HEK293 (cell line): ENCODE measurements around the gene MYBPC3.

Experiments used
- CTCF ChIA-PET: fragments of 350-600 bp; formaldehyde crosslinking; extraction: SDS; loops from one replicate; lab custom pipeline; 2021; ENCODE audit warnings: antibody characterized with exemption; lab: Yijun Ruan, JAX
- POLR2A ChIA-PET: fragments of 300-600 bp; formaldehyde crosslinking; extraction: SDS; loops from one replicate; lab custom pipeline; 2020; ENCODE audit warnings: antibody characterized with exemption, inconsistent platforms; lab: Yijun Ruan, JAX
- H3K27ac ChIP-seq: fragments of 200-500 bp; sonication (Bioruptor generic); 2 replicates; pipeline ENCODE4 v1.5.1; 2014; ENCODE audit warnings: low read depth, low read length, control low read depth, inconsistent platforms; ENCODE audit errors: extremely low read depth
- H3K36me3 ChIP-seq, 2 experiments: fragments of 200-500 bp in 1 of 2; sonication (Bioruptor generic) in 1 of 2; 1 replicate in 1 of 2; 2 replicates in 1 of 2; pipeline ENCODE4 v1.5.1; 2014 to 2017; ENCODE audit warnings: inconsistent platforms in 2 of 2, low read length in 2 of 2; ENCODE audit not compliant: control insufficient read depth in 2 of 2, insufficient read depth in 1 of 2
- H3K4me1 ChIP-seq: fragments of 200-500 bp; sonication (Bioruptor generic); 2 replicates; pipeline ENCODE4 v1.5.1; 2014; ENCODE audit warnings: mild to moderate bottlenecking, low read length, inconsistent platforms; ENCODE audit not compliant: control insufficient read depth, insufficient read depth
- H3K4me3 ChIP-seq: 2 replicates; pipeline ENCODE4 v1.5.1; 2011; ENCODE audit warnings: low read depth, mild to moderate bottlenecking, control low read depth, low read length, moderate library complexity
- H3K9me3 ChIP-seq: fragments of 200-500 bp; sonication (Bioruptor generic); 2 replicates; pipeline ENCODE4 v1.5.1; 2014; ENCODE audit warnings: low read depth, low read length, inconsistent platforms; ENCODE audit not compliant: control insufficient read depth, insufficient read depth
- AEBP2 ChIP-seq: fragments of 450-650 bp; formaldehyde crosslinking; IDR thresholded peaks from 2 replicates; pipeline ENCODE4 v1.5.1; 2016; ENCODE audit warnings: missing biosample characterization, missing genetic modification characterization, borderline replicate concordance
- GLI2 ChIP-seq: fragments of 450-650 bp; formaldehyde crosslinking; IDR thresholded peaks from 2 replicates; pipeline ENCODE4; 2017; ENCODE audit warnings: missing biosample characterization, missing genetic modification characterization, low read depth, borderline replicate concordance
- GLIS2 ChIP-seq: fragments of 450-650 bp; formaldehyde crosslinking; IDR thresholded peaks from 2 replicates; pipeline ENCODE4 v1.5.1; 2016; ENCODE audit warnings: missing biosample characterization, missing genetic modification characterization
- KLF1 ChIP-seq: fragments of 450-650 bp; formaldehyde crosslinking; IDR thresholded peaks from 2 replicates; pipeline ENCODE4 v1.5.1; 2016; ENCODE audit warnings: missing biosample characterization, missing genetic modification characterization
- KLF8 ChIP-seq: fragments of 450-650 bp; formaldehyde crosslinking; IDR thresholded peaks from 2 replicates; pipeline ENCODE4 v1.5.1; 2016; ENCODE audit warnings: missing biosample characterization, missing genetic modification characterization
- PRDM2 ChIP-seq: fragments of 450-650 bp; formaldehyde crosslinking; IDR thresholded peaks from 2 replicates; pipeline ENCODE4 v1.5.1; 2016; ENCODE audit warnings: missing biosample characterization, missing genetic modification characterization, borderline replicate concordance
- SCRT1 ChIP-seq: fragments of 450-650 bp; formaldehyde crosslinking; IDR thresholded peaks from 2 replicates; pipeline ENCODE4 v1.5.1; 2016; ENCODE audit warnings: missing biosample characterization, missing genetic modification characterization, borderline replicate concordance
- ZFHX2 ChIP-seq: fragments of 450-650 bp; formaldehyde crosslinking; conservative IDR thresholded peaks from 2 replicates; pipeline ENCODE4 v1.5.1; 2016; ENCODE audit warnings: missing biosample characterization, missing genetic modification characterization
- ZFP37 ChIP-seq: fragments of 450-650 bp; formaldehyde crosslinking; IDR thresholded peaks from 2 replicates; pipeline ENCODE4 v1.5.1; 2016; ENCODE audit warnings: missing biosample characterization, missing genetic modification characterization
- ZFP41 ChIP-seq: fragments of 450-650 bp; formaldehyde crosslinking; IDR thresholded peaks from 2 replicates; pipeline ENCODE4 v1.5.1; 2016; ENCODE audit warnings: missing biosample characterization, missing genetic modification characterization, borderline replicate concordance
- ZNF112 ChIP-seq: fragments of 450-650 bp; formaldehyde crosslinking; IDR thresholded peaks from 2 replicates; pipeline ENCODE4 v1.5.0; 2017; ENCODE audit warnings: missing biosample characterization, missing genetic modification characterization
- ZNF16 ChIP-seq: fragments of 450-650 bp; formaldehyde crosslinking; IDR thresholded peaks from 2 replicates; pipeline ENCODE4 v1.5.1; 2016; ENCODE audit warnings: low read depth, missing biosample characterization, missing genetic modification characterization
- ZNF549 ChIP-seq: fragments of 450-650 bp; IDR thresholded peaks from 2 replicates; pipeline ENCODE4 v1.5.1; 2018; ENCODE audit warnings: missing biosample characterization, missing genetic modification characterization, mild to moderate bottlenecking, inconsistent platforms, moderate library complexity
- ZNF624 ChIP-seq: fragments of 450-650 bp; formaldehyde crosslinking; IDR thresholded peaks from 2 replicates; pipeline ENCODE4 v1.5.1; 2017; ENCODE audit warnings: missing biosample characterization, missing genetic modification characterization
- ZNF701 ChIP-seq: fragments of 450-650 bp; formaldehyde crosslinking; IDR thresholded peaks from 2 replicates; pipeline ENCODE4 v1.5.1; 2016; ENCODE audit warnings: missing biosample characterization, missing genetic modification characterization
- TF ChIP-seq, protein P1 (sequence below): fragments of 450-650 bp; formaldehyde crosslinking; IDR thresholded peaks from 2 replicates; pipeline ENCODE4 v1.5.1; 2016; ENCODE audit warnings: missing biosample characterization, missing genetic modification characterization
- TF ChIP-seq, protein P2 (sequence below): fragments of 450-650 bp; IDR thresholded peaks from 2 replicates; pipeline ENCODE4 v1.5.1; 2018; ENCODE audit warnings: missing biosample characterization, mild to moderate bottlenecking, missing genetic modification characterization

MYBPC3 gene

DNA sequence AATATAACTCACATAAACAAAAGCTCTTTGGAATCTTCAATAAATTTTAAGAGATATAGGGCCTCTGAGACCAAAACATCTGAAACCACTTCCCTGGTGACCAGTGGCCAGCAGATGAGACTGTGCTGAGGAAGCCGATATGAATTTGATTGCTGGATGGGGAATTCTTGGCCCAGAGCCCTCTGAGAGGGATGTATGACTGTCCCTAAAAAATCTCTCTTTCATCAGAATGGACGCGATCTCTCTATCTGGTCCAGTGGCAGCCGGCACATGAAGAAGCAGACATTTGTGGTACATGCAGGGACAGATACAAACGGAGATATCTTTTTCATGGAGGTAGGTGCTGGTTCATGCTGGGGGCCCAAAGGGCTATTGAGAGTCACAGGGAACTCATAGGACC, 37.5 kb downstream of the MYBPC3 start (continued):
- TF ChIP-seq PRDM2 (no peak), ZNF549 (tag by site-specific recombination) (no peak), ZFHX2 (tag by site-specific recombination) (no peak)
- TF ChIP-seq, protein P1, sequence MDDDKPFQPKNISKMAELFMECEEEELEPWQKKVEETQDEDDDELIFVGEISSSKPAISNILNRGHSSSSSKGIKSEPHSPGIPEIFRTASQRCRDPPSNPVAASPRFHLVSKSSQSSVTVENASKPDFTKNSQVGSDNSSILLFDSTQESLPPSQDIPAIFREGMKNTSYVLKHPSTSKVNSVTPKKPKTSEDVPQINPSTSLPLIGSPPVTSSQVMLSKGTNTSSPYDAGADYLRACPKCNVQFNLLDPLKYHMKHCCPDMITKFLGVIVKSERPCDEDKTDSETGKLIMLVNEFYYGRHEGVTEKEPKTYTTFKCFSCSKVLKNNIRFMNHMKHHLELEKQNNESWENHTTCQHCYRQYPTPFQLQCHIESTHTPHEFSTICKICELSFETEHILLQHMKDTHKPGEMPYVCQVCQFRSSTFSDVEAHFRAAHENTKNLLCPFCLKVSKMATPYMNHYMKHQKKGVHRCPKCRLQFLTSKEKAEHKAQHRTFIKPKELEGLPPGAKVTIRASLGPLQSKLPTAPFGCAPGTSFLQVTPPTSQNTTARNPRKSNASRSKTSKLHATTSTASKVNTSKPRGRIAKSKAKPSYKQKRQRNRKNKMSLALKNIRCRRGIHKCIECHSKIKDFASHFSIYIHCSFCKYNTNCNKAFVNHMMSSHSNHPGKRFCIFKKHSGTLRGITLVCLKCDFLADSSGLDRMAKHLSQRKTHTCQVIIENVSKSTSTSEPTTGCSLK (tag by site-specific recombination), result no peak
- TF ChIP-seq, all 188 proteins: peak for 0

DNA sequence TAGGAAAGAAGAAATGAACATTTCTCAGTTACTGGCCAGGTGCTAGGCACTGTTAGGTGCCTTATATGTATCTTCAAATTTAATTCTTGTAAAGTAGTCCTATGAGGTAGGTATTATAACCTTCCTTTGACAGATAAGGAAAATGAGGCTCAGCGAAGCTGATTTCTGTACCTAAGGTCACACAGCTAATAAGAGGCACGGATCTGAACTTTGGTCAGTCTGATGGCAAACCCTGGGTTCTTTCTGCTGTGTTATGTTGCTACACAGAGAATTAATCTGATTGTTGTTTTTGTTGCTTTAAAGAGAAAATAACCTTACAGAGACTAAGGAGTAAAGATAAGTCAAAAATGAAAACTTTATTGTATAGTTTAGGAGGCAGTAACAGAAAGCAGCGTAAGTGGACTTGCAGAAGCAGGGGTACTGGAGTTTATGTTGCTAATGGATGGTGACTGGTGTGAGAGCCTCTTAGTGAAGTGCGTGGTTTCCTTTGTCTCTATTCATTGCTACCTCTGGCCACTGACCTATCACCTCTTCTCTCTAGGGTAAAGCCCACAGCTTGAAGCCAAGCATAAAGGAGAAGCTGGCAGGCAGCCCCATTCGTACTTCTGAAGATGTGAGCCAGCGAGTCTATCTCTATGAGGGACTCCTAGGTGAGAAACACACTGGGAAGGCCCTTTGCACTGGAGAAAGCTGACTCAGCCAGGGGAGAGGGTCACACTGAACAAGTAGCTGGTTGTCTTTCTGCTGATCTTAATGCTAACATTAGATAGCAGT, 44.3 kb downstream of the MYBPC3 start:
- Histone ChIP-seq H3K4me3 (no peak overlapping the region), H3K4me1 (no peaks in the 10 kb centered on the region), H3K36me3 (peaks cover 9 to 79% of the 10 kb centered on the region in 2 experiments), H3K27ac (no peak overlapping the region), H3K9me3 (no peaks in the 10 kb centered on the region)
- TF ChIP-seq ZFP37 (tag by site-specific recombination) (no peak), ZFP41 (no peak), KLF8 (tag by site-specific recombination) (no peak), GLI2 (no peak), ZNF624 (tag by site-specific recombination) (no peak), SCRT1 (tag by site-specific recombination) (no peak), ZNF16 (tag by site-specific recombination) (no peak), GLIS2 (tag by site-specific recombination) (no peak), ZNF701 (tag by site-specific recombination) (no peak), AEBP2 (no peak), KLF1 (no peak), ZNF112 (tag by site-specific recombination) (no peak)
- TF ChIP-seq, protein P2, sequence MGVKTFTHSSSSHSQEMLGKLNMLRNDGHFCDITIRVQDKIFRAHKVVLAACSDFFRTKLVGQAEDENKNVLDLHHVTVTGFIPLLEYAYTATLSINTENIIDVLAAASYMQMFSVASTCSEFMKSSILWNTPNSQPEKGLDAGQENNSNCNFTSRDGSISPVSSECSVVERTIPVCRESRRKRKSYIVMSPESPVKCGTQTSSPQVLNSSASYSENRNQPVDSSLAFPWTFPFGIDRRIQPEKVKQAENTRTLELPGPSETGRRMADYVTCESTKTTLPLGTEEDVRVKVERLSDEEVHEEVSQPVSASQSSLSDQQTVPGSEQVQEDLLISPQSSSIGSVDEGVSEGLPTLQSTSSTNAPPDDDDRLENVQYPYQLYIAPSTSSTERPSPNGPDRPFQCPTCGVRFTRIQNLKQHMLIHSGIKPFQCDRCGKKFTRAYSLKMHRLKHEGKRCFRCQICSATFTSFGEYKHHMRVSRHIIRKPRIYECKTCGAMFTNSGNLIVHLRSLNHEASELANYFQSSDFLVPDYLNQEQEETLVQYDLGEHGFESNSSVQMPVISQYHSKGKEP (tag by site-specific recombination), result no peak
- POLR2A ChIA-PET, result no interaction called here
- CTCF ChIA-PET, result interaction anchor here (0.7 kb wide), 2 partner anchors 49 to 73 kb away, joined by 3 read pairs; no protein-coding TSS in a partner anchor
